Naive thymus-derived CD4-positive, alpha-beta T cell (primary cell): ENCODE measurements around the gene STK39. TPM values are rescaled to one million over a fixed set of nuclear protein-coding genes. Genes with fewer than 3 reads are reported as not detected.

Source experiments
- ATAC-seq: fragments of 150-1000 bp; cut with Tn5 transposase; 2 replicates; pipeline ENCODE4 v1.10.0; 2021; ENCODE audit warnings: mild to moderate bottlenecking, moderate library complexity
- CTCF ChIA-PET: fragments of 350-600 bp; sonication (Branson Sonifier 250); formaldehyde crosslinking; loops from one replicate; lab custom pipeline; 2021; ENCODE audit warnings: antibody characterized with exemption; lab: Charles Lee
- POLR2A ChIA-PET: fragments of 350-600 bp; sonication (Branson Sonifier 250); formaldehyde crosslinking; loops from one replicate; lab custom pipeline; 2021; ENCODE audit warnings: antibody characterized with exemption, inconsistent platforms; lab: Charles Lee
- DNase-seq, 9 donors: peaks; one replicate each; pipeline versions ENCODE4 v3.0.0 to v3.0.0-alpha.2; 2020 to 2022; ENCODE audit warnings: mixed read lengths in 1 of 9
- H3K27ac ChIP-seq: one replicate; pipeline ENCODE4 v1.7.0; 2013; ENCODE audit warnings: mild to moderate bottlenecking, low read depth, low read length, moderate library complexity
- H3K27me3 ChIP-seq, 2 donors: one replicate each; pipeline ENCODE4 v1.7.0; 2013; ENCODE audit warnings: low read length in 2 of 2, mild to moderate bottlenecking in 2 of 2, moderate library complexity in 2 of 2; ENCODE audit not compliant: control insufficient read depth in 2 of 2, insufficient read depth in 2 of 2
- H3K36me3 ChIP-seq, 3 experiments: 1 replicate in 2 of 3; 2 replicates in 1 of 3; pipeline ENCODE4 v1.7.0; 2013; ENCODE audit warnings: low read length in 3 of 3, mild to moderate bottlenecking in 3 of 3, moderate library complexity in 1 of 3; ENCODE audit not compliant: insufficient read depth in 3 of 3, control insufficient read depth in 2 of 3
- H3K4me1 ChIP-seq, 2 donors: one replicate each; pipeline ENCODE4 v1.7.0; 2013; ENCODE audit warnings: low read length in 2 of 2, mild to moderate bottlenecking in 2 of 2, moderate library complexity in 1 of 2; ENCODE audit not compliant: control insufficient read depth in 2 of 2, insufficient read depth in 2 of 2
- H3K4me3 ChIP-seq: 2 replicates; pipeline ENCODE4 v1.7.0; 2013; ENCODE audit warnings: mild to moderate bottlenecking, low read length
- H3K9me3 ChIP-seq, 3 experiments: 1 replicate in 2 of 3; 2 replicates in 1 of 3; pipeline ENCODE4 v1.7.0; 2013; ENCODE audit warnings: low read length in 3 of 3; ENCODE audit not compliant: control insufficient read depth in 2 of 3
- H3K27ac Mint-ChIP-seq, 9 donors: one replicate each; pipeline ENCODE4 v1.8.0; 2020 to 2022; ENCODE audit warnings: mixed read lengths in 9 of 9, mild to moderate bottlenecking in 8 of 9, moderate library complexity in 5 of 9, inconsistent platforms in 2 of 9
- H3K27me3 Mint-ChIP-seq, 5 donors: one replicate each; pipeline ENCODE4 v1.8.0; 2021 to 2022; ENCODE audit warnings: mixed read lengths in 5 of 5, mild to moderate bottlenecking in 1 of 5
- H3K36me3 Mint-ChIP-seq, 5 donors: one replicate each; pipeline ENCODE4 v1.8.0; 2020 to 2022; ENCODE audit warnings: mixed read lengths in 5 of 5, mild to moderate bottlenecking in 3 of 5, inconsistent platforms in 1 of 5
- H3K4me1 Mint-ChIP-seq, 7 donors: one replicate each; pipeline ENCODE4 v1.8.0; 2020 to 2022; ENCODE audit warnings: mixed read lengths in 7 of 7, mild to moderate bottlenecking in 3 of 7, inconsistent platforms in 1 of 7
- H3K4me3 Mint-ChIP-seq, 10 donors: one replicate each; pipeline ENCODE4 v1.8.0; 2020 to 2022; ENCODE audit warnings: mild to moderate bottlenecking in 10 of 10, mixed read lengths in 10 of 10, moderate library complexity in 6 of 10, inconsistent platforms in 2 of 10
- H3K9me3 Mint-ChIP-seq, 11 donors: one replicate each; pipeline ENCODE4 v1.8.0; 2020 to 2022; ENCODE audit warnings: mixed read lengths in 11 of 11, mild to moderate bottlenecking in 4 of 11, inconsistent platforms in 1 of 11, moderate library complexity in 1 of 11
- intact Hi-C, 2 donors: fragments of 100-400 bp; cut with micrococcal nuclease; formaldehyde crosslinking; loops; one replicate each; pipeline ENCODE4 v1.15.1; 2023
- polyA plus RNA-seq, 2 donors: library from polyadenylated mRNA; unstranded; fragments of 300-500 nt; fragmentation: Illumina TruSeq; gene quantifications; one replicate each; pipeline ENCODE4 v1.2.3, GENCODE V29; 2021
- total RNA-seq, 6 experiments: library from RNA in 5 of 6; stranded (reverse) in 5 of 6; gene quantifications; 1 replicate in 5 of 6; 2 replicates in 1 of 6; pipeline ENCODE4 v1.2.3 and lab custom pipeline; 2021 to 2026

STK39 gene
- total and polyA plus RNA-seq, 7 experiments from 2014 or later, result 2.7 to 33.9 (median 16.9) TPM

- intact Hi-C loops, result no loop called here
- ChIA-PET CTCF (no interaction called here), POLR2A (no interaction called here)
- peaks cover 0 to 12% (median 6%) of the 10 kb centered on the region in 5 donors for H3K36me3 Mint-ChIP-seq
- no peak overlapping the region for H3K27ac ChIP-seq
- peaks cover 0 to 17% (median 6%) of the 10 kb centered on the region in 11 donors for H3K9me3 Mint-ChIP-seq
- H3K9me3 ChIP-seq, result no peaks in the 10 kb centered on the region
- H3K4me1 Mint-ChIP-seq, result no peaks in the 10 kb centered on the region
- ATAC-seq (no peak), DNase-seq (no peak)
- H3K27me3 ChIP-seq, result no peaks in the 10 kb centered on the region
- peaks cover 0 to 3% (median 0%) of the 10 kb centered on the region in 3 experiments for H3K36me3 ChIP-seq
- no peak overlapping the region for H3K4me3 Mint-ChIP-seq
- no peaks in the 10 kb centered on the region for H3K4me1 ChIP-seq
- no peak overlapping the region for H3K4me3 ChIP-seq
- H3K27ac Mint-ChIP-seq, result no peak overlapping the region
- no peaks in the 10 kb centered on the region for H3K27me3 Mint-ChIP-seq
These were observed 296.8 kb downstream of the STK39 start for GRCh38 chr2:167950571-167950970.

- no peaks in the 10 kb centered on the region for H3K4me1 Mint-ChIP-seq
- ATAC-seq, result no peak
These were observed 301.0 kb downstream of the STK39 start for GRCh38 chr2:167946441-167946841.

GRCh38 chr2:167945660-167946368 lies 301.6 kb downstream of the STK39 start:
- H3K9me3 Mint-ChIP-seq, result peaks cover 0 to 17% (median 6%) of the 10 kb centered on the region in 11 donors
- H3K36me3 Mint-ChIP-seq, result no peaks in the 10 kb centered on the region
- Histone ChIP-seq H3K9me3 (no peaks in the 10 kb centered on the region), H3K4me1 (no peaks in the 10 kb centered on the region), H3K27me3 (no peaks in the 10 kb centered on the region), H3K36me3 (no peaks in the 10 kb centered on the region), H3K27ac (no peak overlapping the region), H3K4me3 (no peak overlapping the region)
- peaks cover 3 to 9% (median 8%) of the 10 kb centered on the region in 5 donors for H3K27me3 Mint-ChIP-seq
- H3K4me1 Mint-ChIP-seq, result no peaks in the 10 kb centered on the region
- ChIA-PET CTCF (no interaction called here), POLR2A (no interaction called here)
- intact Hi-C loops, result no loop called here
- ATAC-seq (no peak), DNase-seq (no peak)
- no peak overlapping the region for H3K27ac Mint-ChIP-seq
- H3K4me3 Mint-ChIP-seq, result no peak overlapping the region

More at GRCh38 chr2:167946441-167946841, 301.0 kb downstream of the STK39 start:
- Mint-ChIP-seq H3K9me3 (peaks cover 0 to 17% (median 6%) of the 10 kb centered on the region in 11 donors), H3K4me3 (no peak overlapping the region), H3K36me3 (no peaks in the 10 kb centered on the region), H3K27ac (no peak overlapping the region), H3K27me3 (peaks cover 3 to 7% (median 5%) of the 10 kb centered on the region in 5 donors)
- no peak for DNase-seq
- Histone ChIP-seq H3K36me3 (no peaks in the 10 kb centered on the region), H3K27me3 (no peaks in the 10 kb centered on the region), H3K4me3 (no peak overlapping the region), H3K27ac (no peak overlapping the region), H3K9me3 (no peaks in the 10 kb centered on the region), H3K4me1 (no peaks in the 10 kb centered on the region)
- ChIA-PET CTCF (no interaction called here), POLR2A (no interaction called here)
- intact Hi-C loops, result no loop called here

- peaks cover 7 to 14% (median 12%) of the 10 kb centered on the region in 5 donors for H3K27me3 Mint-ChIP-seq
- Histone ChIP-seq H3K27me3 (no peaks in the 10 kb centered on the region), H3K36me3 (no peaks in the 10 kb centered on the region), H3K27ac (no peak overlapping the region), H3K4me3 (no peak overlapping the region), H3K9me3 (no peaks in the 10 kb centered on the region), H3K4me1 (no peaks in the 10 kb centered on the region)
- no peak for ATAC-seq
- intact Hi-C loops, result no loop called here
- no peak overlapping the region for H3K4me3 Mint-ChIP-seq
- no peaks in the 10 kb centered on the region for H3K4me1 Mint-ChIP-seq
- ChIA-PET POLR2A (no interaction called here), CTCF (no interaction called here)
- peaks cover 0 to 17% (median 6%) of the 10 kb centered on the region in 11 donors for H3K9me3 Mint-ChIP-seq
- no peak overlapping the region for H3K27ac Mint-ChIP-seq
- no peak for DNase-seq
- no peaks in the 10 kb centered on the region for H3K36me3 Mint-ChIP-seq
These were observed 302.4 kb downstream of the STK39 start for GRCh38 chr2:167944825-167945659.

GRCh38 chr2:167943897-167944296 lies 303.5 kb downstream of the STK39 start:
- no peak overlapping the region for H3K4me3 Mint-ChIP-seq
- no peak overlapping the region for H3K27ac ChIP-seq
- H3K27ac Mint-ChIP-seq, result no peak overlapping the region
- POLR2A ChIA-PET, result no interaction called here
- H3K27me3 ChIP-seq, result no peaks in the 10 kb centered on the region
- H3K9me3 Mint-ChIP-seq, result peaks cover 0 to 10% (median 3%) of the 10 kb centered on the region in 11 donors
- intact Hi-C loops, result no loop called here
- DNase-seq (no peak), ATAC-seq (no peak)
- CTCF ChIA-PET, result no interaction called here
- no peaks in the 10 kb centered on the region for H3K9me3 ChIP-seq
- H3K27me3 Mint-ChIP-seq, result peaks cover 14 to 24% (median 19%) of the 10 kb centered on the region in 5 donors
- H3K4me3 ChIP-seq, result no peak overlapping the region
- H3K36me3 ChIP-seq, result no peaks in the 10 kb centered on the region
- no peaks in the 10 kb centered on the region for H3K4me1 ChIP-seq
- H3K36me3 Mint-ChIP-seq, result no peaks in the 10 kb centered on the region
- H3K4me1 Mint-ChIP-seq, result no peaks in the 10 kb centered on the region

GRCh38 chr2:167943368-167943767 lies 304.0 kb downstream of the STK39 start:
- H3K27me3 ChIP-seq, result no peaks in the 10 kb centered on the region
- intact Hi-C loops, result no loop called here
- ATAC-seq, result no peak
- H3K27ac Mint-ChIP-seq, result no peak overlapping the region
- no peaks in the 10 kb centered on the region for H3K36me3 Mint-ChIP-seq
- no peaks in the 10 kb centered on the region for H3K4me1 ChIP-seq
- H3K9me3 ChIP-seq, result no peaks in the 10 kb centered on the region
- H3K4me3 ChIP-seq, result no peak overlapping the region
- H3K4me3 Mint-ChIP-seq, result no peak overlapping the region
- ChIA-PET POLR2A (no interaction called here), CTCF (interaction anchor here (1.1 kb wide), 1 partner anchor 134 kb away, joined by 3 read pairs; no protein-coding TSS in a partner anchor)
- no peak overlapping the region for H3K27ac ChIP-seq
- DNase-seq, result no peak
- peaks cover 14 to 29% (median 22%) of the 10 kb centered on the region in 5 donors for H3K27me3 Mint-ChIP-seq
- no peaks in the 10 kb centered on the region for H3K4me1 Mint-ChIP-seq
- H3K9me3 Mint-ChIP-seq, result peaks cover 0 to 10% (median 3%) of the 10 kb centered on the region in 11 donors
- H3K36me3 ChIP-seq, result no peaks in the 10 kb centered on the region
